IMR-90 (cell line): ENCODE data around the gene PXDC1. TPM values are rescaled to one million over a fixed set of nuclear protein-coding genes. Genes with fewer than 3 reads are reported as not detected.

Source experiments
- ATAC-seq: fragments of 200-7000 bp; cut with Tn5 transposase; 2 replicates; pipeline ENCODE4 v1.9.1; 2020; ENCODE audit warnings: low read depth, mild to moderate bottlenecking, moderate library complexity
- BruUV-seq: library from RNA; stranded (reverse); fragments of 400-500 nt; replicated peaks from 2 replicates; lab custom pipeline; 2021; lab: Mats Ljungman, UMichigan
- CTCF ChIA-PET: fragments of 300-600 bp; formaldehyde crosslinking; extraction: SDS; loops from one replicate; lab custom pipeline; 2021; ENCODE audit warnings: antibody characterized with exemption; lab: Yijun Ruan, JAX
- POLR2A ChIA-PET: fragments of 300-600 bp; sonication (Branson Sonifier 250); formaldehyde crosslinking; loops from one replicate; lab custom pipeline; 2022; ENCODE audit warnings: antibody characterized with exemption; ENCODE audit not compliant: unreplicated experiment; lab: Charles Lee
- DNase-seq: peaks from one replicate; pipeline ENCODE4 v3.0.0; 2013
- H2AFZ ChIP-seq: replicated peaks from 2 replicates; pipeline ENCODE3; 2013; ENCODE audit warnings: low read length, mild to moderate bottlenecking; ENCODE audit not compliant: poor library complexity
- H2AK5ac ChIP-seq: 2 replicates; pipeline ENCODE4 v1.6.1; 2013; ENCODE audit warnings: low read depth, low read length, inconsistent platforms
- H2AK9ac ChIP-seq: replicated peaks from 2 replicates; pipeline ENCODE3; 2013; ENCODE audit warnings: mild to moderate bottlenecking, low read depth, low read length, moderate library complexity; ENCODE audit not compliant: poor library complexity
- H2BK120ac ChIP-seq: 2 replicates; pipeline ENCODE4 v1.6.1; 2013; ENCODE audit warnings: low read depth, low read length, inconsistent platforms
- H2BK15ac ChIP-seq: 3 replicates; pipeline ENCODE4 v1.6.1; 2013; ENCODE audit warnings: low read depth, low read length, inconsistent platforms
- H2BK20ac ChIP-seq: 2 replicates; pipeline ENCODE4 v1.6.1; 2013; ENCODE audit warnings: low read depth, mild to moderate bottlenecking, inconsistent platforms, low read length, moderate library complexity
- H2BK5ac ChIP-seq: 2 replicates; pipeline ENCODE4 v1.6.1; 2013; ENCODE audit warnings: mild to moderate bottlenecking, low read depth, low read length, inconsistent platforms; ENCODE audit not compliant: poor library complexity, severe bottlenecking
- H3K14ac ChIP-seq: replicated peaks from 2 replicates; pipeline ENCODE4 v1.6.1; 2013; ENCODE audit warnings: low read depth, low read length, inconsistent platforms
- H3K18ac ChIP-seq: 2 replicates; pipeline ENCODE4 v1.6.1; 2013; ENCODE audit warnings: low read depth, low read length, control low read depth
- H3K23ac ChIP-seq: 2 replicates; pipeline ENCODE4 v1.6.1; 2013; ENCODE audit warnings: low read depth, low read length, inconsistent platforms
- H3K27ac ChIP-seq: 2 replicates; pipeline ENCODE4 v1.5.1; 2013; ENCODE audit warnings: mild to moderate bottlenecking, control low read depth, low read length; ENCODE audit not compliant: insufficient read depth
- H3K27me3 ChIP-seq: 2 replicates; pipeline ENCODE4 v1.6.1; 2013; ENCODE audit warnings: low read length; ENCODE audit not compliant: control insufficient read depth, insufficient read depth
- H3K36me3 ChIP-seq: 2 replicates; pipeline ENCODE4 v1.6.1; 2013; ENCODE audit warnings: low read length, mixed read lengths; ENCODE audit not compliant: control insufficient read depth, insufficient read depth
- H3K4ac ChIP-seq: 2 replicates; pipeline ENCODE4 v1.6.1; 2013; ENCODE audit warnings: low read depth, low read length, inconsistent platforms
- H3K4me1 ChIP-seq: 2 replicates; pipeline ENCODE4 v1.6.1; 2013; ENCODE audit warnings: low read length, mixed read lengths; ENCODE audit not compliant: control insufficient read depth, insufficient read depth
- H3K4me2 ChIP-seq: 2 replicates; pipeline ENCODE4 v1.6.1; 2013; ENCODE audit warnings: low read depth, mild to moderate bottlenecking, control low read depth, low read length, moderate library complexity
- H3K4me3 ChIP-seq: 2 replicates; pipeline ENCODE4 v1.5.1; 2013; ENCODE audit warnings: low read depth, mild to moderate bottlenecking, control low read depth, low read length, moderate library complexity; ENCODE audit not compliant: insufficient read depth
- H3K56ac ChIP-seq: 2 replicates; pipeline ENCODE4 v1.6.1; 2013; ENCODE audit warnings: low read length, inconsistent platforms; ENCODE audit not compliant: insufficient read depth; ENCODE audit errors: extremely low read depth
- H3K79me1 ChIP-seq, 2 experiments: 2 replicates each; pipeline ENCODE4 v1.6.1; 2013; ENCODE audit warnings: low read length in 2 of 2, inconsistent platforms in 1 of 2, low read depth in 1 of 2
- H3K9ac ChIP-seq: 2 replicates; pipeline ENCODE4 v1.6.1; 2013; ENCODE audit warnings: low read depth, low read length, control low read depth
- H3K9me1 ChIP-seq: 2 replicates; pipeline ENCODE4 v1.6.1; 2013; ENCODE audit warnings: low read length, inconsistent platforms; ENCODE audit not compliant: insufficient read depth
- H3K9me3 ChIP-seq: 2 replicates; pipeline ENCODE4 v1.6.1; 2013; ENCODE audit warnings: low read length; ENCODE audit not compliant: control insufficient read depth, insufficient read depth
- H4K20me1 ChIP-seq: 2 replicates; pipeline ENCODE4 v1.6.1; 2013; ENCODE audit warnings: low read length, inconsistent platforms; ENCODE audit not compliant: insufficient read depth
- H4K5ac ChIP-seq: 2 replicates; pipeline ENCODE4 v1.6.1; 2013; ENCODE audit warnings: mild to moderate bottlenecking, low read depth, low read length, control low read depth
- H4K8ac ChIP-seq, 2 experiments: 2 replicates each; pipeline ENCODE4 v1.6.1; 2013; ENCODE audit warnings: low read depth in 2 of 2, low read length in 2 of 2, control low read depth in 1 of 2, inconsistent platforms in 1 of 2
- H4K91ac ChIP-seq: 2 replicates; pipeline ENCODE4 v1.6.1; 2013; ENCODE audit warnings: low read depth, low read length, inconsistent platforms; ENCODE audit not compliant: insufficient read depth
- BHLHE40 ChIP-seq: fragments of 150-350 bp; IDR thresholded peaks from 2 replicates; pipeline ENCODE4 v1.6.1; 2016; ENCODE audit warnings: mild to moderate bottlenecking, low read depth, low read length
- CEBPB ChIP-seq: IDR thresholded peaks from 2 replicates; pipeline ENCODE4 v1.6.1; 2012; ENCODE audit warnings: low read depth, low read length, improper control_type of control experiment
- CHD1 ChIP-seq: IDR thresholded peaks from 2 replicates; pipeline ENCODE4 v1.6.1; 2012; ENCODE audit warnings: low read depth, low read length, improper control_type of control experiment
- ELK1 ChIP-seq: fragments of 150-350 bp; IDR thresholded peaks from 2 replicates; pipeline ENCODE4 v1.6.1; 2016; ENCODE audit warnings: low read depth, mild to moderate bottlenecking, low read length, moderate library complexity, borderline replicate concordance
- FOS ChIP-seq: fragments of 150-350 bp; IDR thresholded peaks from 2 replicates; pipeline ENCODE4 v1.6.1; 2016; ENCODE audit warnings: low read depth, low read length
- MAFK ChIP-seq: IDR thresholded peaks from 2 replicates; pipeline ENCODE4 v1.6.1; 2012; ENCODE audit warnings: low read depth, low read length, improper control_type of control experiment
- MAZ ChIP-seq: IDR thresholded peaks from 2 replicates; pipeline ENCODE4 v1.6.1; 2012; ENCODE audit warnings: low read depth, mild to moderate bottlenecking, low read length, improper control_type of control experiment, moderate library complexity, borderline replicate concordance
- MXI1 ChIP-seq: IDR thresholded peaks from 2 replicates; pipeline ENCODE4 v1.6.1; 2012; ENCODE audit warnings: low read depth, mild to moderate bottlenecking, low read length, moderate library complexity, borderline replicate concordance
- NFE2L2 ChIP-seq: fragments of 150-350 bp; IDR thresholded peaks from 2 replicates; pipeline ENCODE4 v1.6.1; 2016; ENCODE audit warnings: low read depth, mild to moderate bottlenecking, low read length
- POLR2A ChIP-seq: IDR thresholded peaks from 2 replicates; pipeline ENCODE4 v1.6.1; 2012; ENCODE audit warnings: mild to moderate bottlenecking, low read depth, low read length
- RAD21 ChIP-seq: IDR thresholded peaks from 2 replicates; pipeline ENCODE4 v1.6.1; 2012; ENCODE audit warnings: low read length, improper control_type of control experiment
- RCOR1 ChIP-seq: IDR thresholded peaks from 2 replicates; pipeline ENCODE4 v1.6.1; 2012; ENCODE audit warnings: mild to moderate bottlenecking, low read length, improper control_type of control experiment; ENCODE audit not compliant: insufficient replicate concordance
- RFX5 ChIP-seq: IDR thresholded peaks from 2 replicates; pipeline ENCODE4 v1.8.0; 2012; ENCODE audit warnings: low read depth, mild to moderate bottlenecking, low read length, moderate library complexity
- SMC3 ChIP-seq: fragments of 150-350 bp; IDR thresholded peaks from 2 replicates; pipeline ENCODE4 v1.6.1; 2016; ENCODE audit warnings: low read depth, mild to moderate bottlenecking, antibody characterized with exemption, low read length, moderate library complexity
- USF2 ChIP-seq: fragments of 150-350 bp; IDR thresholded peaks from 2 replicates; pipeline ENCODE4 v1.6.1; 2017; ENCODE audit warnings: mild to moderate bottlenecking, antibody characterized with exemption, low read length, low read depth
- WGBS, 2 experiments: methylation state at CpG; one replicate each; pipeline versions ENCODE4 v1.1.5 to v1.1.7; 2013; ENCODE audit warnings: missing lambda C conversion rate in 2 of 2; ENCODE audit not compliant: insufficient read length in 1 of 2; ENCODE audit errors: extremely low coverage in 2 of 2; 5-methylcytosine and 5-hydroxymethylcytosine counted together
- dilution Hi-C: fragments of 300-500 bp; cut with HindIII; formaldehyde crosslinking; loops from one replicate; pipeline ENCODE4 v1.14.3; 2018; ENCODE audit warnings: low sequenced_read_pairs; ENCODE audit not compliant: unreplicated experiment
- in situ Hi-C: fragments of 300-500 bp; cut with MboI; formaldehyde crosslinking; loops from 3 replicates; pipeline ENCODE4 v1.14.3; 2019; ENCODE audit warnings: low sequenced_read_pairs, inconsistent platforms, mixed read lengths
- intact Hi-C: fragments of 100-400 bp; cut with micrococcal nuclease; formaldehyde crosslinking; loops from 2 replicates; pipeline ENCODE4 v1.10.0; 2022
- polyA plus RNA-seq, 3 experiments: library from polyadenylated mRNA; depleted of rRNA; stranded (reverse); fragments of >200 nt; gene quantifications; 2 replicates each; pipeline ENCODE4 v1.2.3, GENCODE V29; 2012; ENCODE audit warnings: low replicate concordance in 1 of 3
- total RNA-seq: library from RNA; depleted of rRNA; stranded (reverse); fragments of >200 nt; gene quantifications from 2 replicates; pipeline ENCODE4 v1.2.3, GENCODE V29; 2012
- TF ChIP-seq, protein P1 (sequence below): conservative IDR thresholded peaks from 2 replicates; pipeline ENCODE4 v1.5.1; 2012; ENCODE audit warnings: mild to moderate bottlenecking, low read depth, low read length, improper control_type of control experiment

PXDC1 gene
- total and polyA plus RNA-seq, 2 of the 4 experiments (the other 2 are of a cell fraction), result 63.3 to 72.2 TPM

DNA sequence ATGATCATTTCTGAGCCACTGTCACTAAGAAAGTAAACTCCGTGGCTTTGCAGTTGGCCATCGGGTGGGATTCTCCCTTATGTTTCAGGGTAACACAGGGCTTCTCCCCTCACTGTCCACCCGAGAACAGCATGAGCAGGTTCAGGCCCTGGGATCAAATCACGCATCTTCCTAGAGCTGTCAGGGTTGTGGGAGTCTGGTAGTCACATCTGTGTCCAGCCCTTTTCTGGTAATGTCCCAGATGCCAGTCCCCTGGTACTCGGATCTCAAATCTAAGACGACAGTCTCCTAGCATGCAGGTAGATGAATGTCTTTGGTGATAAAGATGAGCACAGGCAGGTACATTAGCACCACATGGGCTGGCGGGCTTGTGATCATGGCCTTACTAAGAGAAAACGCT lies 4.8 kb downstream of the PXDC1 start:
- no peak overlapping the region for H4K8ac ChIP-seq
- no peak overlapping the region for H3K4me3 ChIP-seq
- peaks cover 30% of the 10 kb centered on the region for H3K4me1 ChIP-seq
- no peak overlapping the region for H3K27ac ChIP-seq
- H3K27me3 ChIP-seq, result no peaks in the 10 kb centered on the region
- H3K4me2 ChIP-seq, result no peak overlapping the region
- peaks cover 88% of the 10 kb centered on the region for H4K20me1 ChIP-seq
- WGBS, 2 experiments, result 80% methylated on average over 1 of the region's 8 CpGs; no CpG with 5 or more reads in 1 of the 2 experiments
- no peak overlapping the region for H2AFZ ChIP-seq
- in situ Hi-C loops, result loop anchor here (5.0 to 25.0 kb wide), 4 partner anchors 101 to 609 kb away; partner anchors contain the start of gene FAM50B
- POLR2A ChIA-PET, result no interaction called here
- no peak overlapping the region for H3K9ac ChIP-seq
- H3K9me1 ChIP-seq, result peaks cover 25% of the 10 kb centered on the region
- DNase-seq (no peak), ATAC-seq (no peak)
- no peak overlapping the region for H2BK5ac ChIP-seq
- H3K79me1 ChIP-seq, result peaks cover 3 to 67% of the 10 kb centered on the region in 2 experiments; a peak in 3 of 4 replicates
- H3K18ac ChIP-seq, result no peak overlapping the region
- CTCF ChIA-PET, result interaction anchor here (0.9 kb wide), 1 partner anchor 231 kb away, joined by 3 read pairs; no protein-coding TSS in a partner anchor
- intact Hi-C loops, result loop anchor here (10.0 kb wide), 1 partner anchor 408 kb away; no protein-coding TSS in a partner anchor
- H3K23ac ChIP-seq, result no peak overlapping the region
- dilution Hi-C loops, result no loop called here
- H3K4ac ChIP-seq, result no peak overlapping the region
- no peak overlapping the region for H2BK120ac ChIP-seq
- H2AK9ac ChIP-seq, result no peak overlapping the region
- no peak overlapping the region for H4K91ac ChIP-seq
- no peak overlapping the region for H3K14ac ChIP-seq
- peaks cover 9% of the 10 kb centered on the region; the same call in 1 of the 2 replicates for H3K36me3 ChIP-seq
- no peak overlapping the region for H4K5ac ChIP-seq
- H2BK15ac ChIP-seq, result no peak overlapping the region
- no peak overlapping the region for H2AK5ac ChIP-seq
- BruUV-seq, result no TSS peak
- H2BK20ac ChIP-seq, result no peak overlapping the region
- no peak for TF ChIP-seq FOS
- TF ChIP-seq RFX5, result no peak
- no peak for TF ChIP-seq POLR2A
- TF ChIP-seq USF2, result no peak
- TF ChIP-seq ELK1, result no peak
- TF ChIP-seq, protein P1, sequence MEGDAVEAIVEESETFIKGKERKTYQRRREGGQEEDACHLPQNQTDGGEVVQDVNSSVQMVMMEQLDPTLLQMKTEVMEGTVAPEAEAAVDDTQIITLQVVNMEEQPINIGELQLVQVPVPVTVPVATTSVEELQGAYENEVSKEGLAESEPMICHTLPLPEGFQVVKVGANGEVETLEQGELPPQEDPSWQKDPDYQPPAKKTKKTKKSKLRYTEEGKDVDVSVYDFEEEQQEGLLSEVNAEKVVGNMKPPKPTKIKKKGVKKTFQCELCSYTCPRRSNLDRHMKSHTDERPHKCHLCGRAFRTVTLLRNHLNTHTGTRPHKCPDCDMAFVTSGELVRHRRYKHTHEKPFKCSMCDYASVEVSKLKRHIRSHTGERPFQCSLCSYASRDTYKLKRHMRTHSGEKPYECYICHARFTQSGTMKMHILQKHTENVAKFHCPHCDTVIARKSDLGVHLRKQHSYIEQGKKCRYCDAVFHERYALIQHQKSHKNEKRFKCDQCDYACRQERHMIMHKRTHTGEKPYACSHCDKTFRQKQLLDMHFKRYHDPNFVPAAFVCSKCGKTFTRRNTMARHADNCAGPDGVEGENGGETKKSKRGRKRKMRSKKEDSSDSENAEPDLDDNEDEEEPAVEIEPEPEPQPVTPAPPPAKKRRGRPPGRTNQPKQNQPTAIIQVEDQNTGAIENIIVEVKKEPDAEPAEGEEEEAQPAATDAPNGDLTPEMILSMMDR, result no peak
- no peak for TF ChIP-seq RAD21
- no peak for TF ChIP-seq CEBPB
- no peak for TF ChIP-seq MAZ
- no peak for TF ChIP-seq RCOR1
- no peak for TF ChIP-seq SMC3
- no peak for TF ChIP-seq NFE2L2
- TF ChIP-seq CHD1, result no peak
- TF ChIP-seq BHLHE40, result no peak
- no peak for TF ChIP-seq MXI1
- TF ChIP-seq MAFK, result no peak
- no peaks in the 10 kb centered on the region for H3K9me3 ChIP-seq
- no peak overlapping the region for H3K56ac ChIP-seq
